SK-N-SH treated with all-trans-retinoic acid at 6 μM for 48 hours (cell line): ENCODE data around the gene EXOSC9.

ENCODE experiments used
- ATAC-seq: fragments of 200-7000 bp; cut with Tn5 transposase; 3 replicates; pipeline ENCODE4 v1.9.1; 2020; ENCODE audit warnings: mild to moderate bottlenecking, moderate library complexity
- ARNTL ChIP-seq: fragments of 450-650 bp; formaldehyde crosslinking; IDR thresholded peaks from 2 replicates; pipeline ENCODE4 v1.5.0; 2020; ENCODE audit warnings: low read depth, mild to moderate bottlenecking, moderate library complexity, borderline replicate concordance
- BACH2 ChIP-seq: fragments of 250-450 bp; sonication (Bioruptor Pico); IDR thresholded peaks from 2 replicates; pipeline ENCODE4 v1.9.0; 2021; ENCODE audit warnings: mild to moderate bottlenecking, borderline replicate concordance
- CREB5 ChIP-seq: fragments of 250-450 bp; sonication (Bioruptor Pico); IDR thresholded peaks from 2 replicates; pipeline ENCODE4 v1.5.1; 2020; ENCODE audit warnings: low read depth, mild to moderate bottlenecking, moderate library complexity
- CSDC2 ChIP-seq: fragments of 250-450 bp; sonication (Bioruptor Pico); IDR thresholded peaks from 2 replicates; pipeline ENCODE4 v1.5.0; 2020; ENCODE audit warnings: mild to moderate bottlenecking, moderate library complexity
- CSRNP3 ChIP-seq: fragments of 250-450 bp; sonication (Bioruptor Pico); IDR thresholded peaks from 2 replicates; pipeline ENCODE4 v1.5.1; 2021; ENCODE audit warnings: mild to moderate bottlenecking, moderate library complexity
- ESRRG ChIP-seq: fragments of 250-450 bp; sonication (Bioruptor Pico); IDR thresholded peaks from 2 replicates; pipeline ENCODE4 v1.6.1; 2021; ENCODE audit warnings: mild to moderate bottlenecking
- GLIS3 ChIP-seq: fragments of 250-450 bp; sonication (Bioruptor Pico); IDR thresholded peaks from 2 replicates; pipeline ENCODE4 v1.5.0; 2020; ENCODE audit warnings: mild to moderate bottlenecking, moderate library complexity
- ISL1 ChIP-seq: fragments of 250-450 bp; sonication (Bioruptor Pico); IDR thresholded peaks from 2 replicates; pipeline ENCODE4 v2.1.2; 2022; ENCODE audit warnings: mild to moderate bottlenecking, moderate library complexity
- OSR1 ChIP-seq: fragments of 250-450 bp; sonication (Bioruptor Pico); IDR thresholded peaks from 2 replicates; pipeline ENCODE4 v1.8.0; 2022; ENCODE audit warnings: moderate library complexity, mild to moderate bottlenecking, inconsistent platforms
- PATZ1 ChIP-seq: fragments of 250-450 bp; sonication (Bioruptor Pico); IDR thresholded peaks from 2 replicates; pipeline ENCODE4 v1.8.0; 2020; ENCODE audit warnings: mild to moderate bottlenecking, moderate library complexity, borderline replicate concordance
- POU6F1 ChIP-seq: fragments of 250-450 bp; sonication (Bioruptor Pico); IDR thresholded peaks from 2 replicates; pipeline ENCODE4 v1.8.0; 2021; ENCODE audit warnings: low read depth, mild to moderate bottlenecking, moderate library complexity, borderline replicate concordance
- PPARA ChIP-seq: fragments of 250-450 bp; sonication (Bioruptor Pico); IDR thresholded peaks from 2 replicates; pipeline ENCODE4 v1.5.0; 2020; ENCODE audit warnings: mild to moderate bottlenecking, borderline replicate concordance
- RARB ChIP-seq: fragments of 250-450 bp; sonication (Bioruptor Pico); IDR thresholded peaks from 2 replicates; pipeline ENCODE4 v1.8.0; 2021; ENCODE audit warnings: mild to moderate bottlenecking, moderate library complexity
- SNAI2 ChIP-seq: fragments of 250-450 bp; sonication (Bioruptor Pico); IDR thresholded peaks from 2 replicates; pipeline ENCODE4 v1.5.0; 2020; ENCODE audit warnings: mild to moderate bottlenecking, moderate library complexity
- TCF4 ChIP-seq: fragments of 250-450 bp; sonication (Bioruptor Pico); IDR thresholded peaks from 2 replicates; pipeline ENCODE4 v1.8.0; 2021; ENCODE audit warnings: mild to moderate bottlenecking, moderate library complexity, borderline replicate concordance
- TOX ChIP-seq: fragments of 250-450 bp; sonication (Bioruptor Pico); IDR thresholded peaks from 2 replicates; pipeline ENCODE4 v1.8.0; 2021; ENCODE audit warnings: mild to moderate bottlenecking, moderate library complexity, borderline replicate concordance
- TSHZ2 ChIP-seq: fragments of 250-450 bp; sonication (Bioruptor Pico); IDR thresholded peaks from 2 replicates; pipeline ENCODE4 v1.5.0; 2020; ENCODE audit warnings: mild to moderate bottlenecking, moderate library complexity
- ZC3H10 ChIP-seq: fragments of 250-450 bp; sonication (Bioruptor Pico); IDR thresholded peaks from 2 replicates; pipeline ENCODE4 v1.5.1; 2021; ENCODE audit warnings: mild to moderate bottlenecking, moderate library complexity
- ZFP3 ChIP-seq: fragments of 250-450 bp; sonication (Bioruptor Pico); IDR thresholded peaks from 2 replicates; pipeline ENCODE4 v1.5.0; 2020; ENCODE audit warnings: mild to moderate bottlenecking, moderate library complexity
- ZNF565 ChIP-seq: fragments of 450-650 bp; formaldehyde crosslinking; conservative IDR thresholded peaks from 2 replicates; pipeline ENCODE4 v1.5.0; 2020; ENCODE audit warnings: low read depth, mild to moderate bottlenecking, moderate library complexity
- ZNF70 ChIP-seq: fragments of 450-650 bp; formaldehyde crosslinking; IDR thresholded peaks from 2 replicates; pipeline ENCODE4 v1.5.0; 2020; ENCODE audit warnings: mild to moderate bottlenecking, moderate library complexity
- ZNF8 ChIP-seq: fragments of 450-650 bp; formaldehyde crosslinking; IDR thresholded peaks from 2 replicates; pipeline ENCODE4 v1.5.0; 2020; ENCODE audit warnings: mild to moderate bottlenecking, moderate library complexity

EXOSC9 gene

GRCh38 chr4:121796283-121796682, 4.8 kb upstream of the EXOSC9 start:
- TF ChIP-seq ARNTL (CRISPR knock-in tag) (no peak), ZNF8 (CRISPR knock-in tag) (no peak), POU6F1 (CRISPR knock-in tag) (no peak), PPARA (CRISPR knock-in tag) (no peak), CSDC2 (CRISPR knock-in tag) (no peak), ISL1 (CRISPR knock-in tag) (no peak), ESRRG (no peak), CREB5 (CRISPR knock-in tag) (no peak), PATZ1 (CRISPR knock-in tag) (no peak), TSHZ2 (CRISPR knock-in tag) (no peak), ZNF70 (no peak), SNAI2 (CRISPR knock-in tag) (no peak), ZC3H10 (CRISPR knock-in tag) (no peak), GLIS3 (CRISPR knock-in tag) (no peak)
- ATAC-seq = no peak

GRCh38 chr4:121799208-121799823, 1.8 kb upstream of the EXOSC9 start:
- ATAC-seq = no peak

More at GRCh38 chr4:121799208-121799823, 1.8 kb upstream of the EXOSC9 start:
- TF ChIP-seq ZC3H10 (CRISPR knock-in tag) (no peak), ZNF565 (CRISPR knock-in tag) (no peak), RARB (no peak), ZNF70 (no peak), BACH2 (CRISPR knock-in tag) (no peak), POU6F1 (CRISPR knock-in tag) (no peak), PATZ1 (CRISPR knock-in tag) (no peak), ZNF8 (CRISPR knock-in tag) (no peak), PPARA (CRISPR knock-in tag) (no peak), TOX (no peak), ISL1 (CRISPR knock-in tag) (no peak), CREB5 (CRISPR knock-in tag) (no peak), ESRRG (no peak), GLIS3 (CRISPR knock-in tag) (no peak), ZFP3 (no peak), OSR1 (no peak), CSRNP3 (CRISPR knock-in tag) (no peak), TCF4 (CRISPR knock-in tag) (no peak)
